Activated naive CD8-positive, alpha-beta T cell treated with anti-CD3 and anti-CD28 coated beads for 36 hours (primary cell): Measurements from ENCODE around the gene VSTM5. TPM values are rescaled to one million over a fixed set of nuclear protein-coding genes. Genes with fewer than 3 reads are reported as not detected.

Source experiments
- DNase-seq: peaks from one replicate; pipeline ENCODE4 v3.0.0; 2021
- H3K27ac Mint-ChIP-seq: one replicate; pipeline ENCODE4 v1.8.0; 2022; ENCODE audit warnings: mild to moderate bottlenecking, moderate library complexity, mixed read lengths
- H3K27me3 Mint-ChIP-seq: one replicate; pipeline ENCODE4 v1.8.0; 2022; ENCODE audit warnings: mild to moderate bottlenecking, mixed read lengths
- H3K36me3 Mint-ChIP-seq: one replicate; pipeline ENCODE4 v1.8.0; 2021; ENCODE audit warnings: mild to moderate bottlenecking, mixed read lengths
- H3K4me1 Mint-ChIP-seq: one replicate; pipeline ENCODE4 v1.8.0; 2021; ENCODE audit warnings: mixed read lengths
- H3K4me3 Mint-ChIP-seq: one replicate; pipeline ENCODE4 v1.8.0; 2022; ENCODE audit warnings: mild to moderate bottlenecking, moderate library complexity, mixed read lengths
- H3K9me3 Mint-ChIP-seq: one replicate; pipeline ENCODE4 v1.8.0; 2022; ENCODE audit warnings: mixed read lengths
- total RNA-seq, 2 experiments: library from RNA; stranded (reverse); gene quantifications; one replicate each; pipeline ENCODE4 v1.2.3, GENCODE V29; 2021

Gene VSTM5
- total RNA-seq, 2 experiments from 2014 or later, result not detected

DNA sequence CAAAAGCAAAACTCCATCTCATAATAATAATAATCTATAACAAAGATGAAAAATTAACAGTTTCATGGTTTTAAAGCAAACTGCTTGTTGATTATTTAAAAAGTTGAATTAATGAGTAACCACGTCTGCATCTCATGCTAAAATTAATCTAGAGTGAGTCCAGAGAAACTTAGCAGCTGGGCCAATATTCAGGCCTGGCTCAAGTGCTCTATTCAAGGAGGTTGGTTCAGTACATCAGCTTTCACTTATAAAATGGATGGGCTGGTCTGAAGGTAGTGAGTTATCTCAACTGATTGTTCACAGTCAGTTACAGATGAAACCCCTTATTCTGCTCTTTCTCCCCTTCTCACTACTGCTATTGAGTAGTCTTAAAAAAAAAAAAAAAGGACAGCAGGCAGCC, 23.1 kb downstream of the VSTM5 start:
- no peak overlapping the region for H3K4me3 Mint-ChIP-seq
- no peak for DNase-seq
- no peaks in the 10 kb centered on the region for H3K4me1 Mint-ChIP-seq
- no peaks in the 10 kb centered on the region for H3K27me3 Mint-ChIP-seq
- H3K36me3 Mint-ChIP-seq, result no peaks in the 10 kb centered on the region
- H3K9me3 Mint-ChIP-seq, result no peaks in the 10 kb centered on the region
- no peak overlapping the region for H3K27ac Mint-ChIP-seq

DNA sequence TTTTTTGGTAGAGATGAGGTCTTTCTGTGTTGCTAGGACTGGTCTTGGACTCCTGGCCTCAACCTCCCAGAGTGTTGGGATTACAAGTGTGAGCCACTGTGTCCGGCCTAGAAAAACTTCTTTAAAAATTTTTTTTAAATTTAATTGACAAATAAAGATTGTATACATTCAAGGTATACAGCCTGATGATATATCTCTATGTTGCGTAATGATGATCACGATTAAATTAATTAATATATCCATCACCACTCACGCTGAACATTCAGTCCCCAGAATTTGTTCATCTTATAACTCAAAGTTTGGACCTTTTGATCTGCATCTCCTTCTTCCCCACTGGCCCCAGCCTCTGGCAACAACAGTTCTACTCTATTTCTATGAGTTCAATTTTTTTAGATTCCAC, 27.2 kb downstream of the VSTM5 start:
- Mint-ChIP-seq H3K4me1 (no peaks in the 10 kb centered on the region), H3K36me3 (no peaks in the 10 kb centered on the region)

GRCh38 chr11:93822359-93822758, 28.1 kb downstream of the VSTM5 start:
- no peaks in the 10 kb centered on the region for H3K27me3 Mint-ChIP-seq
- no peaks in the 10 kb centered on the region for H3K9me3 Mint-ChIP-seq
- no peak overlapping the region for H3K27ac Mint-ChIP-seq
- no peak overlapping the region for H3K4me3 Mint-ChIP-seq
- no peaks in the 10 kb centered on the region for H3K36me3 Mint-ChIP-seq
- H3K4me1 Mint-ChIP-seq, result no peaks in the 10 kb centered on the region
- no peak for DNase-seq

More for the DNA sequence above, 27.2 kb downstream of the VSTM5 start:
- Mint-ChIP-seq H3K9me3 (no peaks in the 10 kb centered on the region), H3K27ac (no peak overlapping the region), H3K27me3 (no peaks in the 10 kb centered on the region), H3K4me3 (no peak overlapping the region)
- DNase-seq, result no peak

DNA sequence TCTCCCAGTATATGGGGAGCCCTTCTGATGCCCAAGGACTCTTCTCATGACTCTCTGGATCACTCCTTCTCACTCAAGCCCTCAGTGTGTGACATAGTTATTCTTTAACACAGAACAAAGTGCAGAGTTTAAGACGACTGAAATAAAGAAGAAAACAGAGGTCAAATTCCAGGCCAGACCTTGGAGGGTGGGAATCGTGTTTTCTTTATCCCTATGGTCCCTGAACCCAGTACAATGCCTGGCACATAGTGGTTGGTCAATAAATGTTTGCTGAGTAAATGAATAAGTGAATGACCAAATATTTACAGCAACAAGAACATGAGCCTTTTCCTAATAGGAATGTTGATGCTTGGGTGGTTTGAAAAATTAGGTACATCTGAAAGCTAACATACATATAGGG, 28.8 kb downstream of the VSTM5 start:
- no peak for DNase-seq
- H3K4me3 Mint-ChIP-seq, result no peak overlapping the region
- no peaks in the 10 kb centered on the region for H3K9me3 Mint-ChIP-seq
- H3K27me3 Mint-ChIP-seq, result no peaks in the 10 kb centered on the region
- no peaks in the 10 kb centered on the region for H3K4me1 Mint-ChIP-seq
- H3K27ac Mint-ChIP-seq, result no peak overlapping the region
- H3K36me3 Mint-ChIP-seq, result no peaks in the 10 kb centered on the region

GRCh38 chr11:93820847-93821246, 29.6 kb downstream of the VSTM5 start:
- peaks cover 3% of the 10 kb centered on the region for H3K36me3 Mint-ChIP-seq
- no peaks in the 10 kb centered on the region for H3K9me3 Mint-ChIP-seq
- H3K27me3 Mint-ChIP-seq, result no peaks in the 10 kb centered on the region
- no peak overlapping the region for H3K4me3 Mint-ChIP-seq
- H3K27ac Mint-ChIP-seq, result no peak overlapping the region
- H3K4me1 Mint-ChIP-seq, result no peaks in the 10 kb centered on the region
- DNase-seq, result no peak

DNA sequence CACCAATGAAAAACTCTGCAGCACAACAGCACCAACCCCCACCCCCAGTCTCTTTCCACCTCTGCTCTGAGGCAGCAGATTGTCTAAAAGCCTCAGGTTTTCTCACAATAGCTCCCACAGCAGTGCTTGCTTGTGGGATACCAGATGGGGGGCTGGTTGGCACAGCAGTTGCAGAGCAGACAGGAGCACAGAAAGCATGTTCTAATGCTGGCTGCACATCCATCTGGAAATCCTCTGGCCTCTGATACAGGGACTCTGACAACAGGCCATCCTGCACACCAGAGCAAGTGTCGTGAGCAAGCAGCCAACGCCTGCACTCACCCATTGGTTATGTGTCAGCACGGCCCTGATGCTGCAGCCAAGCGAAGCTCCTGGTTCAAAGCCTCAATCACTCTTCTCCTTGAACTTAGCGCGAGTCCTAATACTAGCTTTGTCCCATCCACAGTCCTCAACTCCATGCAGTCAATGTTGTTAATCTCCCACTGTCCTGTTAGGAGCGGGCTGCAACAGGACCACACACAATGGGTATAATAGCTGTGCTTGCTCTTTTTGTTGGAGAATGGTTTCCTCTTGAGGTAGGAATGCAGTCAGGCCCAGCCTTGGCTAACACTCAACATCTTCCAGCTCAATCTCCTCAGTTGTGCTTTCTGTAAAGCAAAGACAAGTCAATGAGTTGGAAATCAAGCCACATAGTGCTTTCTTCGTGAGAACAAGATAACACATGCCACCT, 30.3 kb downstream of the VSTM5 start:
- no peak overlapping the region for H3K4me3 Mint-ChIP-seq

GRCh38 chr11:93817426-93818348, 32.7 kb downstream of the VSTM5 start:
- no peak for DNase-seq
- H3K36me3 Mint-ChIP-seq, result peaks cover 22% of the 10 kb centered on the region
- no peaks in the 10 kb centered on the region for H3K4me1 Mint-ChIP-seq
- no peaks in the 10 kb centered on the region for H3K27me3 Mint-ChIP-seq
- no peaks in the 10 kb centered on the region for H3K9me3 Mint-ChIP-seq
- H3K27ac Mint-ChIP-seq, result no peak overlapping the region
- H3K4me3 Mint-ChIP-seq, result no peak overlapping the region

More for the DNA sequence above, 30.3 kb downstream of the VSTM5 start:
- H3K36me3 Mint-ChIP-seq, result peaks cover 6% of the 10 kb centered on the region
- no peaks in the 10 kb centered on the region for H3K9me3 Mint-ChIP-seq
- H3K27me3 Mint-ChIP-seq, result no peaks in the 10 kb centered on the region
- DNase-seq, result no peak
- no peaks in the 10 kb centered on the region for H3K4me1 Mint-ChIP-seq
- no peak overlapping the region for H3K27ac Mint-ChIP-seq

DNA sequence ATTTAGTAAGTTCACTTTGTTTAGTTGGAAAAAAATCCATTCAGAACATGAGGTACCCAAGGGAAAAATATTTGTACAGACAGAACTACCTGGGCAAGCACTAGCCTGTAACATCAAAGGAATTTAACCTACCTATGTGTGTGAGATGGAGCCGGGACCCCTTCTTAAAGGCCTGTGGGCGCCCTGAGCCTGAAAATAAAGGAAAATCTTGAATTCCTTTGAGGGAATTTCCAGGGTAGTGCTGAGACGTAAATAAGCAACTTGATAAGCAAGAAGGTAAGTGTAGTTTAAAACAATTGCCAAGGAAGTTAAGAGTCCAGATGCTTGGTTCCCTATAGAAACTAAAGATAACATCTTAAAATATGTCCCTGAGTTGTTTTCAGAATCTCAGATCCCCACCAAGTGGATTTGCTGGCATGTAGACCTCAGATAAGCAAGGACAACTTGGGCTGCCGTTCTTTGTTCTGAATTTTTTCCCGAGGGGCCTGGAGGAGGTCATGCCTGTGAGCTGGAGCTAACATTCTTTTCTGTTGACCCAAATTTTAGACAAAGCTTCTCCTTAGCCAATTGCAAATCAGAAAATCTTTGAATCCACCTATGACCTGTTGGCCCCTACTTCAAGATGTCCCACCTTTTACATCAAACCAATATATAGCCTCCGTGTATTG, 35.3 kb downstream of the VSTM5 start:
- H3K4me1 Mint-ChIP-seq, result no peaks in the 10 kb centered on the region
- no peaks in the 10 kb centered on the region for H3K27me3 Mint-ChIP-seq
- no peak overlapping the region for H3K27ac Mint-ChIP-seq
- H3K9me3 Mint-ChIP-seq, result no peaks in the 10 kb centered on the region
- H3K4me3 Mint-ChIP-seq, result no peak overlapping the region
- H3K36me3 Mint-ChIP-seq, result peaks cover 34% of the 10 kb centered on the region
- DNase-seq, result no peak

GRCh38 chr11:93813974-93814373, 36.4 kb downstream of the VSTM5 start:
- H3K27me3 Mint-ChIP-seq, result no peaks in the 10 kb centered on the region
- H3K36me3 Mint-ChIP-seq, result peaks cover 34% of the 10 kb centered on the region
- no peaks in the 10 kb centered on the region for H3K9me3 Mint-ChIP-seq
- no peak for DNase-seq
- H3K4me1 Mint-ChIP-seq, result no peaks in the 10 kb centered on the region
- no peak overlapping the region for H3K4me3 Mint-ChIP-seq
- no peak overlapping the region for H3K27ac Mint-ChIP-seq

DNA sequence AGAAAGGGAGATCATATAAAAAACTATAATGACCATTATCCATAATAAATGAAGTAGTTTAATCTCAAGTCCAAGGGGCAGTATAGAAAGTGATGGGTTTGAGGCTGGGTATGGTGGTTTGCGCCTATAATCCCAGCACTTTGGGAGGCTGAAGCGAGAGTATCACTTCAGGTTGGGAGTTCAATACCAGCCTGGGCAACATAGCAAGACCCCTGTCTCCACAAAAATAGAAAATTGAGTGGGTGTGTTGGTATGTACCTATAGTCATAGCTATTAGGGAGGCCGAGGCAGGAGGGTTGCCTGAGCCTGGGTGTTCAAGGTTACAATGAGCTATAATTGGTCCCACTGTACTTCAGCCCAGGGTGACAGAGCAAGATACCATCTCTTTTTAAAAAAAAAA, 42.4 kb downstream of the VSTM5 start:
- Mint-ChIP-seq H3K27ac (no peak overlapping the region), H3K4me3 (no peak overlapping the region), H3K9me3 (no peaks in the 10 kb centered on the region), H3K36me3 (peaks cover 26% of the 10 kb centered on the region), H3K27me3 (no peaks in the 10 kb centered on the region), H3K4me1 (peaks cover 6% of the 10 kb centered on the region)
- DNase-seq, result no peak

GRCh38 chr11:93804879-93805278, 45.5 kb downstream of the VSTM5 start:
- H3K4me1 Mint-ChIP-seq, result peaks cover 9% of the 10 kb centered on the region
- H3K36me3 Mint-ChIP-seq, result peaks cover 11% of the 10 kb centered on the region
- no peak overlapping the region for H3K4me3 Mint-ChIP-seq
- no peak overlapping the region for H3K27ac Mint-ChIP-seq
- no peaks in the 10 kb centered on the region for H3K9me3 Mint-ChIP-seq
- H3K27me3 Mint-ChIP-seq, result no peaks in the 10 kb centered on the region
- DNase-seq, result no peak

GRCh38 chr11:93801366-93801765, 49.1 kb downstream of the VSTM5 start:
- H3K9me3 Mint-ChIP-seq, result no peaks in the 10 kb centered on the region
- no peak for DNase-seq
- no peak overlapping the region for H3K27ac Mint-ChIP-seq
- H3K4me3 Mint-ChIP-seq, result no peak overlapping the region
- H3K36me3 Mint-ChIP-seq, result peaks cover 26% of the 10 kb centered on the region
- peaks cover 9% of the 10 kb centered on the region for H3K4me1 Mint-ChIP-seq
- no peaks in the 10 kb centered on the region for H3K27me3 Mint-ChIP-seq

GRCh38 chr11:93796441-93797231, 53.8 kb downstream of the VSTM5 start:
- H3K27me3 Mint-ChIP-seq, result no peaks in the 10 kb centered on the region
- no peaks in the 10 kb centered on the region for H3K9me3 Mint-ChIP-seq
- no peak overlapping the region for H3K27ac Mint-ChIP-seq
- peaks cover 2% of the 10 kb centered on the region for H3K4me1 Mint-ChIP-seq
- peaks cover 28% of the 10 kb centered on the region for H3K36me3 Mint-ChIP-seq
- no peak overlapping the region for H3K4me3 Mint-ChIP-seq
- no peak for DNase-seq

DNA sequence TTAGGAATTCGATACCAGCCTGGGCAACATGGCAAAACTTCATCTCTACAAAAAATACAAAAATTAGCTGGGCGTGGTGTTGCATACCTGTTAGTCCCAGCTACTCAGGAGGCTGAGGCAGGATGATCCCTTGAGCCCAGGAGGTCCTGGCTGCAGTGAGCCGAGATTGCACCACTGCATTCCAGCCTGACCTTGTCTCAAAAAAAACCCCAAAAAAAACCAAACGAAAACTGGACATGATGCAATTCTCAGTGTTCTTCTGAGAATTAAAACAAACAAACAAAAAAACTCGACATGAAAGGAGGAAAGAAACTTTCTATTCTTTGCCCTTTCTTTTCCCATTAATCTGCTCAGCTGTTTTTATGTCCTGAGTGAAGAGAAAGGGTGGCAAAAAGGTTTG, 58.9 kb downstream of the VSTM5 start:
- Mint-ChIP-seq H3K9me3 (no peaks in the 10 kb centered on the region), H3K27ac (no peak overlapping the region)
- no peak for DNase-seq

More for the DNA sequence above, 58.9 kb downstream of the VSTM5 start:
- peaks cover 22% of the 10 kb centered on the region for H3K36me3 Mint-ChIP-seq
- no peak overlapping the region for H3K4me3 Mint-ChIP-seq
- no peaks in the 10 kb centered on the region for H3K27me3 Mint-ChIP-seq
- H3K4me1 Mint-ChIP-seq, result peaks cover 23% of the 10 kb centered on the region
